AG04450 (cell line): ENCODE data around the gene C3orf52. TPM values are rescaled to one million over a fixed set of nuclear protein-coding genes. Genes with fewer than 3 reads are reported as not detected.

ENCODE experiments used
- CTCF ChIA-PET: fragments of 300-600, 350-600 bp; formaldehyde crosslinking; extraction: SDS; loops from one replicate; lab custom pipeline; 2022; ENCODE audit warnings: antibody characterized with exemption, inconsistent platforms; lab: Charles Lee
- POLR2A ChIA-PET: fragments of 350-600 bp; formaldehyde crosslinking; extraction: SDS; loops from one replicate; lab custom pipeline; 2021; ENCODE audit warnings: antibody characterized with exemption, inconsistent platforms; lab: Yijun Ruan, JAX
- DNase-seq: peaks from one replicate; pipeline ENCODE4 v3.0.0-alpha.2; 2011; ENCODE audit warnings: low read depth, low spot score
- H3K27ac ChIP-seq: one replicate; pipeline ENCODE4 v1.5.1; 2012; ENCODE audit warnings: low read depth, low read length, control low read depth
- H3K27me3 ChIP-seq: one replicate; pipeline ENCODE4 v1.6.0; 2012; ENCODE audit warnings: low read length; ENCODE audit not compliant: control insufficient read depth, insufficient read depth
- H3K4me3 ChIP-seq: 2 replicates; pipeline ENCODE4 v1.5.1; 2011; ENCODE audit warnings: mild to moderate bottlenecking, low read depth, low read length, control low read depth
- H3K9me3 ChIP-seq: 2 replicates; pipeline ENCODE4 v1.5.1; 2012; ENCODE audit warnings: low read length; ENCODE audit not compliant: control insufficient read depth, insufficient read depth
- polyA plus RNA-seq: library from polyadenylated mRNA; depleted of rRNA; stranded (reverse); fragments of >200 nt; gene quantifications from 2 replicates; pipeline ENCODE4 v1.2.3, GENCODE V29; 2011; rRNA removed
- small RNA-seq: library from RNA; depleted of rRNA; stranded (forward); fragments of <200 nt; gene quantifications from one replicate; pipeline ENCODE3, GENCODE V24; 2012; ENCODE audit warnings: low read depth; ENCODE audit not compliant: insufficient read length
- TF ChIP-seq, protein P1 (sequence below): IDR thresholded peaks from 2 replicates; pipeline ENCODE4 v1.5.1; 2011; ENCODE audit warnings: low read depth, low read length, control low read depth, inconsistent platforms

C3orf52 gene
- polyA plus RNA-seq, 1 experiment: 7.0 TPM

DNA sequence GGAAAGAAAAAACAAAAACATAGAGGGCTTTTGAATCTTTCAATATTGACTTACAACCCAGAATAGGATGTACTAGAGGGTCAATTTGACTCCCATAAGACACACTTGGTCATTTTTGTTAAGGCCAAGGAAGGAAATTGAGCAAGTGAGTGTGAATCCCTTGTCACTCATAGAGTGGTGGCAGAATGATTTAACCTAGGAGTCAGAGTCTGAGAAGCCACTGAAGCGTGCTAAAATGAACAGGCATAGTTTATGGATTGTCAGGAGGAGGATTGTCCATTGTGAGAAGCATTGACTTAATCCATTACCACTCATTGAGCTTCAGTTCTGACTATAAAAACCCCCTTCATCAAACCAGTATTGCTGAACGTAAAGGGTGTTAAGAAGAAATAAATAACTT is 55.1 kb downstream of the C3orf52 start:
- Histone ChIP-seq H3K4me3 (no peak overlapping the region), H3K9me3 (no peaks in the 10 kb centered on the region), H3K27me3 (no peaks in the 10 kb centered on the region), H3K27ac (no peak overlapping the region)
- ChIA-PET POLR2A (no interaction called here), CTCF (no interaction called here)
- TF ChIP-seq, protein P1, sequence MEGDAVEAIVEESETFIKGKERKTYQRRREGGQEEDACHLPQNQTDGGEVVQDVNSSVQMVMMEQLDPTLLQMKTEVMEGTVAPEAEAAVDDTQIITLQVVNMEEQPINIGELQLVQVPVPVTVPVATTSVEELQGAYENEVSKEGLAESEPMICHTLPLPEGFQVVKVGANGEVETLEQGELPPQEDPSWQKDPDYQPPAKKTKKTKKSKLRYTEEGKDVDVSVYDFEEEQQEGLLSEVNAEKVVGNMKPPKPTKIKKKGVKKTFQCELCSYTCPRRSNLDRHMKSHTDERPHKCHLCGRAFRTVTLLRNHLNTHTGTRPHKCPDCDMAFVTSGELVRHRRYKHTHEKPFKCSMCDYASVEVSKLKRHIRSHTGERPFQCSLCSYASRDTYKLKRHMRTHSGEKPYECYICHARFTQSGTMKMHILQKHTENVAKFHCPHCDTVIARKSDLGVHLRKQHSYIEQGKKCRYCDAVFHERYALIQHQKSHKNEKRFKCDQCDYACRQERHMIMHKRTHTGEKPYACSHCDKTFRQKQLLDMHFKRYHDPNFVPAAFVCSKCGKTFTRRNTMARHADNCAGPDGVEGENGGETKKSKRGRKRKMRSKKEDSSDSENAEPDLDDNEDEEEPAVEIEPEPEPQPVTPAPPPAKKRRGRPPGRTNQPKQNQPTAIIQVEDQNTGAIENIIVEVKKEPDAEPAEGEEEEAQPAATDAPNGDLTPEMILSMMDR: no peak
- DNase-seq: no peak

DNA sequence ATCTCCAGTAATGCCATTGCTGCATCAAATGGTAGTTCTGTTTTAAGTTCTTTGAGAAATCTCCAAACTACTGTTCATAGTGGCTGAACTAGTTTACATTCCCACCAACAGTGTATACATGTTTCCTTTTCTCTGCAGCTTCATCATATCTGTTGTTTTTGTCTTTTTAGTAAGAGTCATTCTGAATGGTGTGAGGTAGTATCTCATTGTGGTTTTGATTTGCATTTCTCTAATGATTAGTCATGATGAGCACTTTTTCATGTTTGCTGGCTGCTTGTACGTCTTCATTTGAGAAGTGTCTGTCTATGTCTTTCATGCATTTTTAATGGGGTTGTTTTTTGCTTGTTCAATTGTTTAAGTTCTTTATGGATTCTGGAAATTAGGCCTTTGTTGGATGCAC is 57.1 kb downstream of the C3orf52 start:
- ChIA-PET POLR2A (no interaction called here), CTCF (no interaction called here)
- no peak for DNase-seq
- TF ChIP-seq, protein P1: no peak
- Histone ChIP-seq H3K27me3 (no peaks in the 10 kb centered on the region), H3K9me3 (no peaks in the 10 kb centered on the region), H3K27ac (no peak overlapping the region), H3K4me3 (no peak overlapping the region)

DNA sequence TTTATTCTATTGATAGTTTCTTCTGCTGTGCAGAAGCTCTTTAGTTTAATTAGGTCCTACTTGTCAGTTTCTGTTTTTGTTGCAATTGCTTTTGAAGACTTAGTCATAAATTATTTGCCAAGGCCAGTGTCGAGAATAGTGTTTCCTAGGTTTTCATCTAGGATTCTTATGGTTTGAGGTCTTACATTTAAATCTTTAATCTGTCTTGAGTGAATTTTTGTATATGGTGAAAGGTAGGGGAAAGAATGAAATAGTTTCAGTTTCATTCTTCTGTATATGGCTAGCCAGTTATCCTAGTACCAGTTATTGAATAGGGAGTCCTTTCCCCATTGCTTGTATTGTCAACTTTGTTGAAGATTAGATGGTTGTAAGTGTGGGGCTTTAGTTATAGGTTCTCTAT is 57.5 kb downstream of the C3orf52 start:
- TF ChIP-seq, protein P1: no peak
- ChIA-PET CTCF (no interaction called here), POLR2A (no interaction called here)
- Histone ChIP-seq H3K4me3 (no peak overlapping the region), H3K27me3 (no peaks in the 10 kb centered on the region), H3K9me3 (peaks cover under 1% of the 10 kb centered on the region; the same call in 1 of the 2 replicates), H3K27ac (no peak overlapping the region)
- DNase-seq: no peak

DNA sequence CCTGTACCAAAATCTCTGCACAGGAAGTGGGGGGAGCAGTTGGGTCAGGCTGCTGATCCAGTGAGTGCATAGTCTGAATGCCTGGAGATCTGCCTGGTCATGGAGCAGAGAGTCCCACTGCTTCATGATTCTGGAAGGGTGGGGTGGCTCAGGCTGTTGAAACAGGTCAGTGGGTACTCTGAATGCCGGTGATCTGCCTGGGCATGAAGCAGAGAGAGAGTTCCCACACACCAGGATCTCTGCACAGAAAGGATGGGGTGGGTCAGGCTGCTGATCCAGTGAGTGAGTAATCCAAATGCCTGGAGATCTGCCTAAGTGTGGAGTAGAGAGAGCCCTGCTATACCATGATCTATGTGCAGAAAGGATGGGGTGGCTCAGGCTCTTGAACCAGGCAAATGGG is 62.9 kb downstream of the C3orf52 start:
- Histone ChIP-seq H3K4me3 (no peak overlapping the region), H3K9me3 (peaks cover 11% of the 10 kb centered on the region), H3K27me3 (no peaks in the 10 kb centered on the region), H3K27ac (no peak overlapping the region)
- POLR2A ChIA-PET: no interaction called here
- TF ChIP-seq, protein P1: no peak
- no peak for DNase-seq
- CTCF ChIA-PET: no interaction called here

DNA sequence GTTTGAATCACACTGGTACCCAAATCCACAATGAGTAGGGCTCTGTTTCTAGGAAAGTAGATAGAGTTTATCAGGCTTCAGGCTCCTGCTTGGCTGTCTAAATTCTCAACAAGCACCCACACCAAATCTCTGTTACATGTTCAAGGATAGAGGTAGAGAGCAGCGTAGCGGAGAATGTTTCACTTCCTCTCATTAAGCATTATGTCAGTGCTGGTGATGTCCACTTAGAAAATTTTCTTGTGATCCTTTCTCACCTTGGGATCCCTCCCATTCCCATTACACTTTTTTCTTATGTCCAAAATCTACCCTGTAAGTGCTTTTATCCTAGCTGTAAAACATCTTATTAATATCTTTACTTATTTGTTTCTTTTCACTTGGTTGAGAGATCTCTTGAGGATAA is 81.6 kb downstream of the C3orf52 start:
- TF ChIP-seq, protein P1: no peak
- ChIA-PET CTCF (no interaction called here), POLR2A (no interaction called here)
- Histone ChIP-seq H3K9me3 (peaks cover 3% of the 10 kb centered on the region), H3K4me3 (no peak overlapping the region), H3K27ac (no peak overlapping the region), H3K27me3 (no peaks in the 10 kb centered on the region)
- DNase-seq: no peak

Small RNAs within 50 kb of the gene (small RNA-seq; reads per million reads assigned to genes)
- not detected for gene MIR567

Other genes with a start within 250 kb of the C3orf52 start
- gene PHLDB2, start 227.1 kb upstream of the C3orf52 start, polyA plus RNA-seq: 15.9 and 16.9 TPM in 2 replicates
- gene ABHD10, start 107.4 kb upstream of the C3orf52 start, polyA plus RNA-seq: 28.8 and 37.5 TPM in 2 replicates
- gene TAGLN3, start 87.5 kb upstream of the C3orf52 start, polyA plus RNA-seq: 2.2 and 2.5 TPM in 2 replicates
- gene TMPRSS7, start 51.7 kb upstream of the C3orf52 start, polyA plus RNA-seq: not detected in 2 replicates
- not detected in 2 replicates for gene GCSAM, start 46.9 kb downstream of the C3orf52 start, polyA plus RNA-seq
- gene SLC9C1, start 207.8 kb downstream of the C3orf52 start, polyA plus RNA-seq: not detected in 2 replicates
- gene CD200, start 246.8 kb downstream of the C3orf52 start, polyA plus RNA-seq: 3.0 and 3.4 TPM in 2 replicates